AG09319 (cell line): ENCODE data around the gene YWHAE.
"Not testable (repeated sequence)": the region's sequence is repeated elsewhere in the genome, so short reads cannot be mapped to it uniquely, and the experiment has no call there.

Source experiments
- DNase-seq: peaks from one replicate; pipeline ENCODE4 v3.0.0-alpha.2; 2010; ENCODE audit warnings: low read depth; ENCODE audit errors: extremely low read depth
- CTCF ChIP-seq: IDR thresholded peaks from 2 replicates; pipeline ENCODE4 v1.5.1; 2011; ENCODE audit warnings: low read depth, mild to moderate bottlenecking, inconsistent platforms, low read length, moderate library complexity

YWHAE gene

DNA sequence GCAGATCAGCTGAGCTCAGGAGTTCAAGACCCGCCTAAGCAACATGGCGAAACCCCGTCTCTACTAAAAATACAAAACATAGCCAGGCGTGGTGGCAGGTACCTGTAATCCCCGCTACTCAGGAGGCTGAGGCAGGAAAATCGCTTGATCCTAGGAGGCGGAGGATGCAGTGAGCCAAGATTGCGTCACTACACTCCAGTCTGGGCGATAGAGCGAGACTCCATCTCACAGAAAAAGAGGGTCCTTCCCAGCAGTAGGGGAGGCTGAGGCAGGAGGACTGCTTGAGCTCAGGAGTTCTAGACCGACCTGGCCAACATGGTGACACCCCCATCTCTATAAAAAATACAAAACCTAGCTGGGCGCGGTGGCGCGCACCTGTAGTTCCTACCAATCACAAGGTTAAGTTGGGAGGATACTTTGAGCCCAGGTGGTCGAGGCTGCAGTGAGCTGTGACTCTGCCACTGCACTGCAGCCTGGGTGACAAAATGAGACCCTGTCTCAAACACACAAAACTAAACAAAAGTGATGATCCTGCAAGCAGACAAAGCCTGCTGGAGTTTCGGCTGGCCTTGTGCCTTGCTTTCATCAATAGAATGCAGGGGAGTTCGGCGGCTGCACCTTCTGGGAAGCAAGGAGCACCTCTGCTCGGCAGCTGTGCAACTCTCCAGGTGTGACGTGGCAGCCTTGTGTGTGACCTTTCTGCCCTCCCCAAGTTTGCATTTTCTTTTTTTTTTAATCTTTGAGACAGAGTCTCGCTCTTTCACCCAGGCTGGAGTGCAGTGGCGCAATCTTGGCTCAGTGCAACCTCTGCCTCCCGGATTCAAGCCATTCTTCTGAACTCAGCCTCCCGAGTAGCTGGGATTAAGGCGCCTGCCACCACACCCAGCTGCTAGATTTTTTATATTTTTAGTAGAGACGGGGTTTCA is 12.4 kb upstream of the YWHAE start:
- DNase-seq: no peak
- TF ChIP-seq CTCF: no peak

DNA sequence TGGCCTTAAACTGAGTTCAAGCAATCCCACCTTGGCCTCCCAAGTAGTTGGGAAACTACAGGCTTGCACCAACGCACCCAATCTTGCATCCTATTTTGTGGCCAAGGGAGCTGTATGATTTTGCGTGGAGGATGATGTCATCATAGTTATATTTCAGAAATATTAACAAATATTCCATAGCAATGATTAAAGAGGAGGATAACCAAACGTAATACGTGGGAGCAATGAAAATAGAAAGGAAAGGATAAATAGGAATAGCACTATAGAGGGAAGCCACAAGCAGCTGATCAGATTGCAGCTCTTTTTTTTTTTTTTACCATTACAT is 2.2 kb upstream of the YWHAE start:
- no peak for TF ChIP-seq CTCF
- DNase-seq: no peak

- no peak for TF ChIP-seq CTCF
- DNase-seq: no peak
Observed at GRCh38 chr17:1398931-1399678, 917 bp downstream of the YWHAE start.

GRCh38 chr17:1398028-1398427 is 2.0 kb downstream of the YWHAE start:
- TF ChIP-seq CTCF: no peak
- no peak for DNase-seq

GRCh38 chr17:1395876-1396665 is 4.0 kb downstream of the YWHAE start:
- not testable (repeated sequence) for DNase-seq

DNA sequence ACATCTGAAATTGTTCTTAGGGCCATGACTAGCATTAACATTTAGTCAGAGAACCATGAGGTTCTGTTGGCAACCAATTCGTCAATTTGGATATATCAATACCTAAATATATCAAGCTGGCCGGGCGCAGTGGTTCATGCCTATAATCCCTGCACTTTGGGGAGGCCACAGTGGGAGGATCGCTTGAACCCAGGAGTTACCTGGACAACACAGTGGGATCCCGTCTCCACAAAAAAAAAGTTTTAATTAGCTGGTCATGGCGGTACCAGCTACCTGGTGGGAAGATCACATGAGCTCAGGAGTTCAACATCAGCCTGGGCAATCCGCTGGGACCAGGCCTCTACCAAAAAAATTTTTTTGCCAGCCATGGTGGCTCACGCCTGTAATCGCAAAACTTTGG is 8.4 kb downstream of the YWHAE start:
- no peak for DNase-seq
- no peak for TF ChIP-seq CTCF

- TF ChIP-seq CTCF: no peak
- no peak for DNase-seq
Observed at GRCh38 chr17:1390432-1391367, 9.3 kb downstream of the YWHAE start.

DNA sequence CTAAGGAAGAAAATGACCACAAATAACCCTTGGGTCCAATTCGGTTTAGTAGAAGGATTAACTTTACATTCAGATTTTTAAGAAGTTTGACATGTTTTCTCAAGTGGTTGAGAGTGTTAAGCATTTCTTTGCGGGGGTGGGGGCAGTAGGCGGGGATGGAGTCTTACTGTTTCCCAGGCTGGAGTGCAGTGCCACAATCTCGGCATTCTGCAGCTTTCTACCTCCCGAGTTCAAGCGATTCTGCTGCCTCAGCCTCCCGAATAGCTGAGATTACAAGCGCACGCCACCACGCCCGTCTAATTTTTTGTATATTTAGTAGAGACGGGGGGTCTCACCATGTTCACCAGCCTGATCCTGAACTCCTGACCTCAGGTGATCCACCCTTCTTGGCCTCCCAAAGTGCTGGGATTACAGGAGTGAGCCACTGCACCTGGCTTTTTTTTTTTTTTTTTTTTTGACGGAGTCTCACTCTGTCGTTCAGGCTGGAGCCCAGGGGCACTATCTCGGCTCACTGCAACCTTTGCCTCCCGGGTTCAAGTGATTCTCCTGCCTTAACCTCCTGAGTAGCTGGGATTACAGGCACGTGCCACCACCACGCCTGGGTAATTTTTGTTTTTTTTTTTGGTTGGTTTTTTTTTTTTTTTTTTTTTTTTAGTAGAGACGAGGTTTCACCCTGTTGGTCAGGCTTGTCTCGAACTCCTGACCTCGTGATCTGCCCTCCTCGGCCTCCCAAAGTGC is 12.4 kb downstream of the YWHAE start:
- DNase-seq: not testable (repeated sequence)

DNA sequence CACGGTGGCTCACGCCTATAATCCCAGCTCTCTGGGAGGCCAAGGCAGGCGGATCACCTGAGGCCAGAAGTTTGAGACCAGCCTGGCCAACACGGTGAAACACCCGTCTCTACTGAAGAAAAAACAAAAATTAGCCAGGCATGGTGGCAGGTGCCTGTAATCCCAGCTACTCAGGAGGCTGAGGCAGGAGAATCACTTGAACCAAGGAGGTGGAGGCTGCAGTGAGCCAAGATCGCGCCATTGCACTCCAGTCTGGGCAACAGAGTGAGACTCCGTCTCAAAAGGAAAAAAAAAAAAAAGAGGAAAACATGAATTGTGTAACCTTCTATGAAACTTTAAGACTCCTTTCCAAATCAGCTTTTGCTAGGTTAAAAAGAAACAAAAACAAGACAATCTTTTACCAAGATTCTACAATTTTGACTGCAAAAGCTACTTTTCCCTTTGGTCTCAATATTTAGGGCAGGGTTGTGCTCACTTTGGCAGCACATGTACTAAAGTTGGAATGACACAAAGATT is 13.3 kb downstream of the YWHAE start:
- DNase-seq: not testable (repeated sequence)
